ENCODE results near the gene HDC.

Gene HDC

GRCh38 chr15:50227076-50227475 lies 38.5 kb downstream of the HDC start:
- ATAC-seq (no peak), DNase-seq (no peak)

- no peak for ATAC-seq
- DNase-seq = no peak
Measured at GRCh38 chr15:50225938-50226337, 39.6 kb downstream of the HDC start.

- no peak for DNase-seq
- no peak for ATAC-seq
Measured at GRCh38 chr15:50225057-50225456, 40.5 kb downstream of the HDC start.

GRCh38 chr15:50224606-50225005 lies 40.9 kb downstream of the HDC start:
- ATAC-seq = no peak
- DNase-seq = no peak

- DNase-seq = no peak
- no peak for ATAC-seq
Measured at GRCh38 chr15:50222181-50222580, 43.3 kb downstream of the HDC start.

GRCh38 chr15:50219820-50220219 lies 45.7 kb downstream of the HDC start:
- ATAC-seq (peak; percentile 69), DNase-seq (no peak)

GRCh38 chr15:50218691-50219090 lies 46.8 kb downstream of the HDC start:
- ATAC-seq = no peak
- no peak for DNase-seq

GRCh38 chr15:50218291-50218690 lies 47.2 kb downstream of the HDC start:
- DNase-seq (no peak), ATAC-seq (no peak)

GRCh38 chr15:50210462-50211157 lies 54.9 kb downstream of the HDC start:
- ATAC-seq (no peak), DNase-seq (no peak)

- no peak for DNase-seq
- ATAC-seq = no peak
Measured at GRCh38 chr15:50209809-50210208, 55.7 kb downstream of the HDC start.

GRCh38 chr15:50206020-50206419 lies 59.5 kb downstream of the HDC start:
- no peak for ATAC-seq

GRCh38 chr15:50202003-50202402 lies 63.5 kb downstream of the HDC start:
- DNase-seq (no peak), ATAC-seq (no peak)

More at GRCh38 chr15:50206020-50206419, 59.5 kb downstream of the HDC start:
- no peak for DNase-seq

GRCh38 chr15:50192926-50193620 lies 72.5 kb downstream of the HDC start:
- no peak for ATAC-seq
- no peak for DNase-seq

GRCh38 chr15:50192164-50192563 lies 73.4 kb downstream of the HDC start:
- no peak for DNase-seq
- ATAC-seq = no peak

All from stimulated activated naive CD8-positive, alpha-beta T cell treated with anti-CD3 and anti-CD28 coated beads, Interleukin-15, Interleukin-2, amounts not matched to agents 100 U/mL and 50 U/mL, for 24 hours (primary cell).